GM18873 (cell line): ENCODE measurements around the gene CNTD1.

Experiments used
- ATAC-seq: cut with Tn5 transposase; IDR thresholded peaks from one replicate; pipeline ENCODE4 v1.9.1; 2021; ENCODE audit warnings: mild to moderate bottlenecking, moderate library complexity, moderate number of reproducible peaks; ENCODE audit not compliant: unreplicated experiment, low FRiP score

Gene CNTD1

DNA sequence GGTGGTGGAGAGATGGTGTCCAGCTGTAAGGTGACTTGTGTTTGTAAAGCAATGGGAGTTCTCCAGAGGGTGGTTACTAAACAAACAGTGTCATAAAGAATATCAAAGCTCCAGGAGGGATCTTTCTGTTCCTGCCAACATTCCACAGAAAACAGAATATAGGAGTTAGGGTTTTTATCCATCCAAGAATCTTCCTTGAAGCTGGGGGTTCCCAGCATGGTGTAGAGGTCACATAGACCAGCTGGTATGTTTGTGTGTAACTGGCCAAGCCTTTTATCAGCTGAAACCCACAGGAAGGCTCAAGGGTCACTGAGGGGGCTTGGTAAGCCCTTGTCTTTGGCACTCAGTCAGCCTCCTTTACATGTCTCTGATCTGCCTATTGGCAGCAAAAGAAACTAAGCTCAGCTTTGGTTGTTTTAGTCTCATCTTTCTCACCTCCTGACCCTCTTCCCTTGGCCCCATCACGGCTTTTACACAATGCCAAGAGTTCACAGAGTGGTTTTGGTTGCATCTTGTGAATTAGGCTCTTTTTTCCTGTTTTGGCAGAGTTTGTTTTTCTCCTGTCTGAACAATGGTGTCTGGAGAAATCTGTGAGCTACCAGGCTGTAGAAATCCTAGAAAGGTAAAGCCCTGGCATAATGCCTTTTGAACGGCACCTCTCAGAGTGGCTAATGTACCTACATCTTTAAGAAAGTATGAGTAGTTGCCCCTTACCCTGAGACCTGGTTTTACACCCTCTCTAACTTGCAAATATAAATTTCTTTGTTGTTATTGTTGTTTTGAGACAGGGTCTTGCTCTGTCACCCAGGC, 4.6 kb downstream of the CNTD1 start:
- no peak for ATAC-seq

DNA sequence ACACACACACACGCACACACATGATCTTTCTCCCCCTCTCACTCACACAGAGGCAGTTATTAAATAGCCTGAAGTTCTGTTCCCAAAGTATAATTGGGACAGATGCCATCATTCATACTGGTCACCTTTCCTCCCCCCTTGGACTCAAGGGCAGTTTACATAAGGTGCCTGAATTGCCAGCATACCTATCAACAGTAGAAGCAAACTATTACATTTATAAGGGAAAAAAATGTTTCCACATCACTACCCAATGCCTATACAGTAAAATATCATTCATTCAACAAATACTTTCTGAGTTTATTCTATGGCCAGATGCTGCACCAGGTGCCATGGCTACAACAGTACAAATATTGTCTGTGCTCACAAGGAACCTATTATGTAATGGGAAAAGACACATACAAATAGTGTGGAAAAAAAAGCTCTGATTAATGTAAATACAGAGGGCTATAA, 6.3 kb downstream of the CNTD1 start:
- no peak for ATAC-seq

DNA sequence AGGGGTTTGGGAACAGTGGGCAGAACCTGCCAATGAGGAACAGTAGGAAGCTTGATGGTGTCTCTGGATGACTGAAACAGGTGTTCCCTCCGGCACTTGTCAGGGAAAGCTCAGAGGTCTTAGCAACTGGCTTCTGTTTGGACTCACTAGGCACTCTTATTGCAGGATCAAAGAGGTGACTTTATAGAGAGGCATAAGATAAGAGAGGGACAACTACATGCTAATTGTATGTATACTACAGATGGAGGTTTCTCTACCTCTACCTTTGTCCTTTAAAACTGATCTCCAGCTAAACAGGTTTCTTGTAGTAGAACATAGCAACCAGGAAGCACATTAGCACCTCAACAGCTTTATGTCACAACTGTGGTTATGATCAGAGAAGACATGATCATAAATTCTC, 7.6 kb downstream of the CNTD1 start:
- no peak for ATAC-seq

DNA sequence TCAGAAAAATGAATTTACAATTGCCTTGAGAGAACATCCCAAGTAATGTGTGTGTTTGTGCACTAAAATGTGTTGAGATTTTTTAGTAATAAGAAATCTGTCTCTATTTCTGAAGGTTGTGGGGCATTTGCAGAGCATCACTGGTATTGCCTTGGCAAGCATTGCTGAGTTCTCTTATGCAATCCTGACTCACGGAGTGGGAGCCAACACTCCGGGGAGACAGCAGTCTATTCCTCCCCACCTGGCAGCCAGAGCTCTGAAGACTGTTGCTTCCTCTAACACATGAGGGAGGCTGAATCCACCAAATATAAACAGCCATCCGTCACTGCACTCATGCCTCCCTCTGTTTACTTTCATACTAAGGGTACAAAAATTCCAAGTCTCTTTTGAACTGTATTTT, 10.6 kb downstream of the CNTD1 start:
- no peak for ATAC-seq

DNA sequence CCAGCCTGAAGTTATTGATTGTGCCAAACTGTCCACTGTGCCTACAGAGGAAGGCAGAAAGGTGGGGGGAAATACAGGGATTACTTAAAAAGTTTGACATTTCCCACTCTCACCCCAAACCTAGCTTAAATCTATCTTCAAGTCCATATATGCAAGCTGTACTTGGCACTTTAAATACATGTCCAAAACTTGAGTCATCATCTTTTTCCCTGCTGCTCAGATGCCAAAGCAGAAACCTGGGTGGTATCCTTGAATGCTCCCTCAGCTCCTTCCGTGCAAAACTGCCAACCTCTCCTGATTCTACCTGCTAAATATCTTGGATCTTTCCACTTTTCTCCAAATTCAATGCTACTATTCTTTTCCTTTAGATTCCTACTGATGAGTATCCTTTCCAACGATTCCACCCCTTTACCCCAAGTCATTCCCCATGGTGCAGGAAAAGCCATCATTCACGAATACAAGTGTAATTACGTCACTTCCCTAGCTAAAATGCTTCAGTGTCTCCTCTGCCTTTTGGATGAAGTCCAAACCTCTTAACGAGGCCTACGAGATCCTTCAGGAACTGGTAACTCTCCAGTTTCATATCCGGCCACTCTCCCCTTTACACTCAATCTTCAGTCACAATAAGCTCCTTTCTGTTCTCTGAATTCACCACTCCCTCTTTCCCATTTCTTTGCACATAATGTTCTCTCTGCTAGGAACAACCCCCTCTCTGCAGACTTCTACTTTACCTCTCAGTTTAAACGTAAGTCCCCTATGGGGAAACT, 16.2 kb downstream of the CNTD1 start:
- no peak for ATAC-seq

DNA sequence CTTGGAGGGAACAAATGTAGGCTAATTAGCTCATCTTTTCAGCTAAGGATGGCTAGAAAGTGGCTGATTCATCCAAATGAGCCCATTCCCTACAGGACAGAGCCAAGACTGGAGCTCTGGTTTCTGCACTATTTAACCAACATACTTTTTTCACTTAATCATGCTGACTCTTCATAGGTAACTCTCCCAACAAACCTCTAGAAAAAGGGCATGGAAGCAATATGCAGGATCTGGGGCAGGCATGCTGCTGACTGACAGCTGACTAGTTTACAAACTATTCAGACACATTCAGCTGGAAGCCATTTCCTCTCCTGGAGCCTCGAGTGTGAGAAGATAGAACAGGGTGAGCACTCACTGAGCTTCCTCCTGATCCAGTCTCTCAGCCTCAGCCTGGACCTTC, 19.2 kb downstream of the CNTD1 start:
- no peak for ATAC-seq

DNA sequence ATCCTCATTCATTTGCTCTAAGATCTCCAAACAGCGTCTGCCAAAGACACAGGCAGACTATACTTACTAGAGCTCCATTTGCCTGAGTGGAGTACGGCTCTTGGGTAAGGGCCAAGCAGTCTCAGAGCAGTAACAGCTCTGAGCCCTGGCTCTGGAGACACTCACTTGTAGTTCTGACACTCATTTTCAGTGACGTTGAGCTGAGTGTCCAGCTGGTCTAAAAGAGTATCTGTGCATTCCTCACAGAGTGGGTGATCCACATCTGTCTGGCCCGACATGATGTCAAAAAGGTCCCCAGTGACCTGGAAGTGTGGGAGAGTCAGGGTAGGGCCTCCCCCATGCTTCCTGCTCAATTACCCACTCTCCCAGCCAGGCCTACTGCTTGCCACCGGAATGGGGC, 19.7 kb downstream of the CNTD1 start:
- no peak for ATAC-seq

DNA sequence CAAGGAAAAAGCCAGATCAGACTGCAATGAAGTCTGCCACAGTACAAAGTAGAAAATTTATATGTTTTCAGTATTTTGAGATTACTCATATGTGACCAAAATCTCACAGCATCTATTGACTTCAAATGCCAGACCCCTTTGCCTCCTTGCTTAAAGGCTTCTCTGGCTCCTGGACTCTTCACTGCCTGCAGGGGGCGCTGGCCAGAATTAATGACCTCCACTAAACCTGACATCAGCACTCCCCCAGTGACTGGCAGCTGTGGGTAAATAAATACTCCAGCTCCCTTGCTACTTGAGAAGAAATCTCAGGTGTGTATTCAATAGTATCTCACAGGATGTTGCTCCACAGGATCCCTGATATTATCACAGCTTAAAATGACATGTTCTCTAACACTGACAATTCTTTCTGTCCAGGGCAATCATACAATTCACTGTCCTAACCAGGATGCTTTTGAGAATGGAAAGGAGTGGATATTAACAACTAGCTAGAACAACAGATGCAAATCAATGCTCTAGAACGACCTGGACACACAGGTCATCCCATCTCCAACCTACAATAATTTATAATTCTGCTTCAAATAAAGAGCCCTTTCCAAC, 21.4 kb downstream of the CNTD1 start:
- no peak for ATAC-seq

DNA sequence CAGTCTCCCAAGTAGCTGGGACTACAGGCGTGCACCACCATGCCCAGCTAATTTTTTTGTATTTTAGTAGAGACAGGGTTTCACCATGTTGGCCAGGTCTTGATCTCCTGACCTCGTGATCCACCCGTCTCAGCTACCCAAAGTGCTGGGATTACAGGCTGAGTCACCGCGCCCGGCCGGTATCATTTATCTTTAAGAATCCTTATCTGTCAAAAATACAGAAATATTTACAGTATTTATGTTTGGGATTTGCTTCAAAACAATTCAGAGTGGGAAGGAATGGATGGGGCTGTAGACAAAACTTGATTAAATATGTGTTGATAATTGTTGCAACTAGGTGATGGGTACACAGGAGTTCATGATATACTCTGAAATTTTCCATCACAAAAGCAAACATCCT, 22.5 kb downstream of the CNTD1 start:
- no peak for ATAC-seq

DNA sequence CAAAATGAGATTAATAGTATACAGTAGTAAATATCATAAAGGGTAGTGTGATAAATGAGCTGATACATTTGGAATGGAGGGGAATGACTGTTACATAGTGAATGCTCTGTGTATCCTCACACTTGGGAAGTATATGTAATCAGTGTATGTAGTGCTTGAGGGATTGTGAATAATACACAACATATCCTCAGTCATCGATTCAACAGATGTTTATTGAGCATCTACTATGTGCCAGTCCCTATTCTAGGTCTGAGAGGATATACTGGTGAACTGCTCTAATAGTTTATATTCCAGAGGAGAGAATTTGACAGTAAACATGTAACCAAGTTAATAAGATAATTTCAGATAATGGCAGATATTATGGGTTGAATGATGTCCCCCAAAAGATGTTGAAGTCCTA, 28.8 kb downstream of the CNTD1 start:
- no peak for ATAC-seq

DNA sequence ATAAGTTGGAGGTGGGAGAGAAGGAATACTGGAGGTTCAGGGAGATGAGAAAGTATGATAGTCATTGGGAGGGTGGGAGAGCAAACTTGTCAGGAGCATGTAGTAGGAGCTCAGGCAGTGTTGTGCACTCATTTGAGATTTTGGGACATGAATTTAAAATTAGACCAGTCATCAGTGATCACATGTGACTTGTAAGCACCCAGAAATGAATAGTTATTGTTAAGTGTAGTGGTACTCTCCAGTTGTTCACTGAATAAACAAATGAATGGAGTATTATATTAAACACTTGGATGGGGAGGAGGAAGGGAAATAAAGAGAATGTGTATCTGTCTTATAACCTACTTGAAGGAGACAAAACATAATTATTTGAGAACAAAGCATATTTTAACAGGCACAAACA, 32.3 kb downstream of the CNTD1 start:
- ATAC-seq = no peak

DNA sequence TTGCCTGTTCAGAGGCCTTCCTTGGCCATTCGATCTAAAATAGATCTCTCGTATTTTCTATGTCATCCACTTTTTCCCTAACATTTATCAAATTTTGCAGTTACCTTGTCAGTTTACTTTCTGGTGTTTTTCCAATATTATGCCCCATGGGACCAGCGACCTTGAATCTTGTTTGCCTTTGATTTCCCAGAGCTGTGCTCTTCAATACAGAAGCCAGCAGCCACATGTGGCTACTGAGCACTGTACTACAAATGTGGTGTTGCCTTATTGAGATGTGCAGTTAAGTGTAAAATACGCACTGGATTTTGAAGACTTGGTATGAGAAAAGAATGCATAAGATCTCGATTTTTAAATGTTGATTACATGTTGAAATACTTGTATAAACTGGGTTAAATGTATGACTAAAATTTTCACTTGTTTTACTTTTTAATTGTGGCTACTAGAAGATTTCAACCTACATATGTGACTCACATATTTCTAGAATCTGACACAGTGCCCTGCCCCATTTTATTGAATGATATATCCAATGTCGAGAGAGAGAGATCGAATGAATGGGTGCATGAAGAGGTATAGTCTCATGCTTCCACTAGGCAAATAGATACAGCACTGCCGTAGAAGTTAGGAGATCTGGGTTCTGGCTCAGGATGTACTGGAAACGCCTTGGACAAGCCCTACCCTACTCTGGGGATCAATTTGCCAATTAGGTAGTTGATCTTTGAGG, 33.7 kb downstream of the CNTD1 start:
- ATAC-seq = peak; percentile 6

DNA sequence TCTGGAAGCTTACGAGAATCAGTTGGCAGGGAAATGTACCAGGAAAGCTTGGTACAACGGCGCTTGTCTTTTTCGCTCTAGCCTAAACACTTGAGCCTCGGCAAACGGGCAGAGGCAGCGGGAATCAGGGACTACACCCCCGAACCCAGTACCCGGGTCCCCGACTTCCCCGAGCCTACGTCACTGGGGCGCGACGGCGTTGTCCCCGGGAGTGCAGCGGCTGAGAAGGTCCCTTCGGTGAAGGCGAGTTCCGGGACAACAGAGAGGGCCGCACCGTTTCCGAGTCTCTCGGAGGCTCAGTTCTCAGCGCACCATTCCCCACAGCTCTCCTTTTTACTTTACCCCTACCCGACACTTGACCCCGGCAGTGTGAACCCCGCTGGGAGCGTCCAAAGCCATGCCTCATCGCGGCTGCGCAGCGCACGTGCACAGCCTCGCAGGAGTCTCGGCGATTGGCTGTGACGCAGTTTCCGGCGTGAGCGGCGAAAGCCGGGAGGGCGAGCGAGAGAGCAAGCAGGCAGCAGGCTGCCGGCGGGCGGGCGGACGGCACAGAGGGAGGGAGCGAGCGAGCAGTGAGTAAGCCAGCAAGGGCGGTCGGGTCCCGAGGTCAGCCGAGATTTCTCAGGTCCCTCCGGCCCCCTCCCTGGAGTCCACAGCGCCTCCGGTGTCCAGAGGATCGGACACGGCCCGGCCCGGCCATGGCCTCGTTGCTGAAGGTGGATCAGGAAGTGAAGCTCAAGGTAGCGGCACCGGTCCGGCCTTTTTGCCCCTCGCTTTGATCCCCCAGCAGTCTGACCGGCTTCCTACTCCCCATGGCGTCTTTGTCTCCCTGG, 34.5 kb downstream of the CNTD1 start, which contains the start of gene PSME3:
Gene PSME3 (plus strand): TSS at position 464 of the 833 bp plus-strand sequence. CDS start 235 bp downstream, at position 699.
- peak; percentile 72 for ATAC-seq

DNA sequence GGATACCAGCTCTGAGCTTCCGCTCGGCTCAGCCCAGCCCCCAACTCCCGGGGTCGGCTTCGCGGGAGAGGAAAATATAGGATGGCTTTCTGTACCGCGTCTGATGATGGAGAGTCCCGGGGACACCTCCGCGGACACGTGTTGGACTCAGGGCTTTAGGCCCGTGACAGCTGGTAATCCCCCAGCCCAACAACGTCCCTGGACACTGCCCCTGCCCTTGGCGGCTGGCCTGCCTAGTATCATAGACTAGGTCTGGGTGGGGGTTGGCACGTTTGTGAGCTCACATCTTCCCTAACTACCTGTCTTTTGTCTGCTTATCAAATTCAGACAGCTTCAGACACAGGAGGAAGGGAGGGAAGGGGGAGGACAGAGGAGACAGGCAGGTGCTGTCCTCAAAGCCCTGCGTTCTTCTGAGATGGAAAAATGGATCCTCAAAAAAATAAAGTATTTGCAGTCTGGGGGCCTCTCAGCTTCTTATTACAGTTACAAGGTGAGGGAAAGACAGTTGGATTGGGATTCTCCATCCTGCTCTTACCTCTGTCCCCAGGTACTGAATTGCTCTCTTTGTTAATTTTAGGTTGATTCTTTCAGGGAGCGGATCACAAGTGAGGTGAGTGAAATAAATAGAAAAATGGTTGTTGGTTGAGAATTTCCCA, 35.2 kb downstream of the CNTD1 start:
- ATAC-seq = no peak

DNA sequence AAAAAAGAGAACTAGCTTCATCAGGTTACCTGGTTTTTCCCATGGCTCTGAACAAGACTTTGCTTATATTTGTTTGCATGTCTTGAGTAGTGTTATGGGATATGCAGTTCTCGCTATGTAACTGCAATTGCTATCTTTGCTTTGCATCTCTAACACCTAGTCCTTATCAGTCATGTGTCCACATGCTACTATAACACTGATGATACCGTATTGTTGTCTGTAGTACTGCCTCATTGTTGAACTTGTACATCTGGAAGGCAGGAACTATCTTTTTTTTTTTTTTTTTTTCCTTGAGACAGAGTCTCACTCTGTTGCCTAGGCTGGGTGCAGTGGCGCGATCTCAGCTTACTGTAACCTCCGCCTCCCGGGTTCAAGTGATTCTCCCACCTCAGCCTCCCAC, 37.1 kb downstream of the CNTD1 start:
- no peak for ATAC-seq

DNA sequence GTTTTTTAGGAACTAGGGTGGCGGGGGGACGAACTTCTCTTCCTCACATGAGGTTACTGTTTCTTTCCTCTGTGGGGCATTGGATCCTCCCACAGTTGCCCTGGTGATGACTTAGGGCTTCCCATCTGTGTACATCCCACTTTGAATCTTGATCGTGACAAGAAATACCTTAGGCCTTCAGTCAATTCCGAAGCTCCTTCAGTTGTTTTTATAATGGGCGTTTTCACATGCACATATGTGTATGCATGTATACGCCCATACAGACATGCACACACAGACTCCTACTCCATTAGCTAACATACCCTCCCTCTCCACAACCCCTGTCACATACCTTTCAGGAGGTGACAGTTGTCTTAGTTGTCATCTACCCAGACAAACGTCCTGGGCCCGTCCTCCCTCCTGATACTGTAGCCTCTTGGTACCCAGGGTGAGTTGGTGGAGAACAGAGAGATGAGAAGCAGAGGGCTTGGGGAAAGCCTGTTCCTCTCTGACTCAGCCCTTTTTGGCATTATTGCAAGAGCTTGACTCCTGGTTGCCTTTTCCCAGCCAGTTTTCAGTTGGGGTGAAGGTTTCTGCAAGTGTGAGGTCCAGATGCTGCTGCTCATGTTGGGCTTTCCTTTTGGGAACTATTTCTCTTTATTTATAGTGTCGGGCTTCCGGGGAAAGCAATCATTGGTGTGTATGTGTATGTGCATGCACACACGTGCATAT, 43.5 kb downstream of the CNTD1 start:
- ATAC-seq = no peak

DNA sequence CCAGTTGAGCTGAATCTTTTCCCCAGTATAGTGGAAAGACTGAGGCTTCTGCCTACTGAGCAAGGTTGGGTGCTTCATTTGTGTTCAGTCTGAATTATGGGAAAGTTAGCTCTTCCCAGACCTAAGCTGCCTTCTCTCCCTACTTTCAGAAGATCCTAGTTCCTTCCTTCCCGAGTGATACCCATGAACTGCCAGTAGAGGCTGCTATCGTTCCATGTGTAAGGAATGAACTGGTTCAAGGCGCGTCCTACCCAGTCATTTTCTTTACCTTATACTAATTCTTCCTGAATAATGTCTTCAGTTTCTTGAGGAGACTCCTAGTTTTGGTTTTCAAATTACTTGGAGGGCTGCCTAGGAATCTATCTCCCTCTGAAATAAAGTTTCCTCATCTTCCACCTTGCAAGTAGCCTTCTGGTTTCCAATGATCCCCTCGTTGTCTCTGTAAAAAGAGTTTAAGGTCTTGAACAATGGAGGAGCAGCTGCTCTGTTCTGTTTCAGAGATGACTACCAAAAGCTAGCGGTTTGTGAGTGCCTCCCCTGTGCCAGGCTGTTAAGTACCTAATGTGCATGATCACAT, 44.8 kb downstream of the CNTD1 start:
- no peak for ATAC-seq

DNA sequence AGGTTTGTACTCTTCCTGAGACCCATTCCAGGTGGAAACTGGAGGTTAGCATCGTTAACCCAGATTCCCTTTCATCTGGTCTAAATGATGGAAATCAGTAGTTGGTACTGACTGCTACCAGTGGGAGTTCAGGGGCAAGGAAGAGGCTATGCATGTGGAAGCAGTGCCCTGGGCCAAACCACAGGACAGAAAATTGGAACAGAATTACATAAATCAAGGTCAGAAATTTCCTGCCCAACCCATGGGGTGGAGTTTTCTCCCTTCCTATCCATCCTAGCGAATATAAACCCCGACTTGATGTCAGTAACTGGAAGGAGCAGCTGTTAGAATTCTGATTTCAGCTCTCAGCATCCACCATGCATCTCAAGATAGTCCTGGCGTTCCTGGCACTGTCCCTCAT, 45.6 kb downstream of the CNTD1 start, which contains the start of gene AOC2:
Gene AOC2 (plus strand): TSS at position 310 of the 400 bp plus-strand sequence. CDS start 47 bp downstream, at position 357.
- ATAC-seq = no peak
